NCI-H345 treated with DMSO at 0.1 percent for 48 hours (cell line): ENCODE measurements around the gene WEE1.
"Not testable (repeated sequence)": the region's sequence is repeated elsewhere in the genome, so short reads cannot be mapped to it uniquely, and the experiment has no call there.

Experiments
- DNase-seq: peaks from one replicate; lab custom pipeline; 2025; ENCODE audit not compliant: unreplicated experiment; lab: John Stamatoyannopoulos, UW

WEE1 gene

GRCh38 chr11:9619004-9619403, 45.5 kb downstream of the WEE1 start:
- no peak for DNase-seq

DNA sequence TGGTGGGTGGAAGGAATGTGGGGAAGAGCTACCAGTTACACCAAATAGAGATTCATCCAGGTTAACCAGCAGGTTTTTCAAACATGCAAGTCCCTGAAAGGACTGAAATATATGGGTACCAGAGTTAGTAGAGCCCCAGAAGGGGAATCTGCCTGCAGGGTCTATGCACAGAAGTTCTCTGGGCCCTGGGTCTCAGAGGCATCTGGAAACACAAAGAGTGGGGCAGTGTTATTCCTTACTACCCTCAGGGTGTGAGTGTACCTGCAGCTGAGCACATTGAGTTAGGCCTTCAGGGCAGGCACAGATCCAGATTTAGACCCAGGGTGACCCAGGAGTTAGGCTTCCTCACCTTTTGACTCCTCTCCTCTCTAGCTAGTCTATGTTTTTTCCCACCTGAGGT, 46.5 kb downstream of the WEE1 start:
- no peak for DNase-seq

GRCh38 chr11:9622353-9622752, 48.9 kb downstream of the WEE1 start:
- DNase-seq: not testable (repeated sequence)

DNA sequence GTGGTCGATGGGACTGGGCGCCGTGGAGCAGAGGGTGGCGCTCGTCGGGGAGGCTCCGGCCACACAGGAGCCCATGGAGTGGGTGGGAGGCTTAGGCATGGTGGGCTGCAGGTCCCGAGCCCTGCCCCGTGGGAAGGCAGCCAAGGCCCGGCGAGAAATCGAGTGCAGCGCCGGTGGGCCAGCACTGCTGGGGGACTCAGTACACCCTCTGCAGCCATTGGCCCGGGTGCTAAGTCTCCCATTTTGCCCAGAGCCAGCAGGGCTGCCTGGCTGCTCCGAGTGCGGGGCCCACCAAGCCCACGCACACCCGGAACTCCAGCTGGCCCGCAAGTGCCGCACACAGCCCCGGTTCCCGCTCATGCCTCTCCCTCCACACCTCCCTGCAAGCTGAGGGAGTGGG, 49.6 kb downstream of the WEE1 start:
- not testable (repeated sequence) for DNase-seq

GRCh38 chr11:9624448-9624847, 51.0 kb downstream of the WEE1 start:
- DNase-seq: no peak

GRCh38 chr11:9625162-9625561, 51.7 kb downstream of the WEE1 start:
- DNase-seq: no peak

DNA sequence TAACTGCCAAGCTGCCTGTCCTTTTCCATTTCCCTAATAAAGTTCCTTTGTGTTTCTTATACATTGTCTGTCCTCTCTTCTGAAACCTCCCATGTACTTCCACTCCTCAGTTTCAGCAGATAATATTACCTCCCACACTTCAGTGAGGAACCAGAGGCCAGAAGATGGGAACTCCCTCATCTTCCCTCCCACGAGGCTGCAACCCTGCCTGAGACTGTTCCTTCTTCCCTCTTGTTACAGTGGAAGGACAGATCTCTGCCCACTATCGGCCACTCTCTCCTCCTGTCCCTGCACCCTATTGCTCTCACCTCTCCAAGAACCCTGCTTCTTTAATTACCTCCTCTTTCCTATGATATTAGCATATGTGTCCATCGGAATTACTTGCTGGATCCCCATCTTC, 52.3 kb downstream of the WEE1 start:
- DNase-seq: no peak

DNA sequence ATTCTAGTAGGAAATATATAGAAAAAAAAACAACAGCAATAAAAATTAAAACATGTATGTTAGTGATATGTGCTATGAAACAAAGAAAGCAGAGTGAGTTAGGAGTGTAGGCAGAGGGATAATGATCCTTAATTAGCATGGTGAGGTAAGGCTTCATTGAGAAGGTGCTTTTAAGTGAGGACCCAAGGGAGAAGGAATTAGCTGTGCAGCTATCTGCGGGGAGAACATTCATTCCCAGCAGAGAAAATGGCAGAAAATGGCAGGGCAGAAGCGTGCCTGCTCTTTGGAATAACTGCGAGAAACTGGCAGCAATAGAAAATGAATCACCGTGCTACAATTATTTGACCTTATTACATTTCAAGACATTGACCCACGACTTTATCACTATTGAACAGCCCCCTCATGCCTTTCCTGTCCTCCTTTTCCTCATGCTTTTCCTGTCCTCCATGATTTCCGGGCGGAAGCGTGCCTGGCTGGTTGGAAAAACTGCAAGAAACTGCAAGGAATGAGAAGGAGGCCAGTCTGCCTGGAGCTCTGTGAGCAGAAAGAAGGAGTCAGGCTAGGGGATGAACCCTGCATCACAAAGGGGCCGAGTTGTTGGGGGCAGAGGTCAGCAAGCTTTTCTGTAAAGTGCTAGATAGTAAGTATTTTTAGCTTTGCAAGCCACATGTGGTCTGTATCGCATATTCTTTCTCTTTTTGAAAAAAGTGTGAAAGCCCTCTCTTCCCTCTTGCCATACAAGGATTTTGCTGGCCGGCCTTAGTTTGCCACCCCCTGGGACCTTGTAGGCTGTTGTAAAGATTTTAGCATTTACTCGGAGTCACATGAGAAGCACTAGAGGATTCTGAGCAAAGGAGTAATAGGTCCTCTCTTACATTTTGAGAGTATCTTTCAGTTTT, 53.3 kb downstream of the WEE1 start:
- no peak for DNase-seq

GRCh38 chr11:9629064-9629463, 55.6 kb downstream of the WEE1 start:
- no peak for DNase-seq

DNA sequence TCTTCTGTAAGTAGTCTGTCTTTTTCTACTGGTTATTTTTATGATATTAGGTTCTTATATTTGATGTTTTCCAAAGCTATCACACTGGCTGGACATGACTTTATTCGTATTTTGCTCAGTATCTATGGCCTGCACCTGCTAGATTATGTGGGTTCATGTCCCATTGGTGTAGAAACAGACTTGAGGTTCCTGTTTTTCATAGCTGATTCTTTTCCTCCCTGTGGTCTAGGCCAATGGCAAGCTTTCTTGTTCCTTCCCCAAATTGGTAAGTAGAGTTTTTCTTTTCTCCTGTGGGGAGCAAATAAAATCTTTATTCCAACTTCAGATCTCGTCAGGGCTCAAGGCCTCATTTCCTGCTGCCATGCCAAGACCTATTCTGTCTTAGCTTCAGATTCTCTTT, 60.2 kb downstream of the WEE1 start:
- no peak for DNase-seq

DNA sequence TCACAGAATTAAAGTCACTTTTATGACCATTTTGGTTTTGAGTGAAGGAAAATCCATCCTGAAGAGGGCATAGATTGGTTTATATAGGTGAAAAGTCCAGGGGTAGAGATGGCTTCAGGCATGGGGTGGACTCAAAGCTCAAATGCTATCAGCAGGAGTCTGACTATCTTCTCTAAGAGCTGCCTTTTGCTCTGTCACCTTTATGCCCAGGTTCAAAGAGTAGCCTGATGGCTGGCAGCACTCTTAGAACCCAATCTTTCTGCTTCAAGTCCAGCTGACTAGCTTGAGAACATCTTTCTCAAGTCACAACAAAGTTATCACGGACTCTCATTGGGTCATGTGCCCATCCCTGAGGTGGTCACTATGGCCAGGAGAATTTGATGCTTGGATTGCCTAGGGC, 63.2 kb downstream of the WEE1 start:
- no peak for DNase-seq

DNA sequence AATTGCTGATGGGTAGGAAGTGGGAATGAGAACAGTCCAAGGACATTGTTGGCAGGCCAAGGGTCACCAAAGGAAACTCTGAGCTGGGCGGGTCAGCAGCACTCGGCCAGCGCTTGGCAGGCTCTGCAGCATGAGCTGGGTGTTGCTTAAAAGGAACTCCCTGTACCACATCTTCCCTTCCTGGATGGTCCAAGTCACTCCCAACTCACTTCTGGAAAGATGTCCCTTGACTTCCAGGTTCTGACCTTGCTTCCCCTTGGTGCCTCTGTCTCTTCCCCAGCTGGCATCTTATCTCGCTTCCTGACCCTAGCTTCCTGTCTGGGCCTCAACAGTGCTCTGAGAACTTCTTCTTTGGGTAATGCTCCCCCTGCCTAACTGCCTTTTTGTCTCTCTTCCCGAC, 65.6 kb downstream of the WEE1 start:
- DNase-seq: no peak
